Activated T-cell treated with anti-CD3 and anti-CD28 coated beads for 24 hours (primary cell): ENCODE measurements around the gene CELF4.

Source experiments
- DNase-seq: peaks from one replicate; pipeline ENCODE4 v3.0.0-alpha.2; 2020; ENCODE audit warnings: low read depth

Gene CELF4

DNA sequence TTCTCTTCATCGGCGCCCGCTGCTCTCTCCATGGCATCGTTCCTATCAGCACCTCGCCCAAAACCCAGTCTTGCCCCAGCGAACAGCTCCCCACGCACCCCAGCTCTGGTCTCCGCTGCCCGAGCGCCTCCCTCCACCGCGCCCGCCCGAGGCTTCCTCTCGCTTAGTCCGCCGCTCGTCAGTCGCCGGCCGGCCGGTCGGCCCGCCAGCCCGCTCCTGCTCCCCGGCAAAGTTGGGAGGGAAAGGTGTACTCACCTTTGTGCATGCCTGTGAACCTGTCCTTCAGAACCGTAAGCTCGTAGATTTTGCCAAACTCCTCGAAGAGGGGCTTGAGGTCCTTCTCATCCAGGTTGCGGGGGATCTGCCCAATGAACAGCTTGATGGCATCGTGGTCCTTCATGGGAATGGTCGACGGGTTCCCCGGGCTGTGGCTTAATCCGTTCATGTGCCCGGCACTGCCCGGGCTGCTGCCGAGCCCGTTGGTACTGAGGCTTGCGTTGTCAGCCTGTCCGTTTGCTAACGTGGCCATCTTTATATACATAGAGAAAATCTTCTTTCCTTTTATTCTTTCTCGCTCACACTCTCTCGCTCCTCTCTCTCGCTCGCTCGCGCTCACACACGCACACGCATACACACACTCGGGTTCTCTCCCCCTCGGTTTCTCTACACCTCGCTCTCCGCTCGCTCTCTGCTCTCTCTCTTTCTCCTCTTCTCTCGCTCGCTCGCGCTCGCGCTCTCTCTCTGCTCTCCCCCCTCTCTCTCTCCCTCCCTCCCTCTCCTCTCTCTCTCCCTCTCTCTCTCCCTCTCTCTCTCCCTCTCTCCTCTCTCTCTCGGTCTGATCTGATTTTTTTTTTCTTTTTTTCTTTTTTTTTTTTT lies at the start of gene CELF4:
Gene CELF4, minus strand, starts transcription at position 698 of the 876 bp plus-strand sequence.
- no peak for DNase-seq

GRCh38 chr18:37613253-37613565 lies 47.6 kb upstream of the CELF4 start:
- DNase-seq = no peak

DNA sequence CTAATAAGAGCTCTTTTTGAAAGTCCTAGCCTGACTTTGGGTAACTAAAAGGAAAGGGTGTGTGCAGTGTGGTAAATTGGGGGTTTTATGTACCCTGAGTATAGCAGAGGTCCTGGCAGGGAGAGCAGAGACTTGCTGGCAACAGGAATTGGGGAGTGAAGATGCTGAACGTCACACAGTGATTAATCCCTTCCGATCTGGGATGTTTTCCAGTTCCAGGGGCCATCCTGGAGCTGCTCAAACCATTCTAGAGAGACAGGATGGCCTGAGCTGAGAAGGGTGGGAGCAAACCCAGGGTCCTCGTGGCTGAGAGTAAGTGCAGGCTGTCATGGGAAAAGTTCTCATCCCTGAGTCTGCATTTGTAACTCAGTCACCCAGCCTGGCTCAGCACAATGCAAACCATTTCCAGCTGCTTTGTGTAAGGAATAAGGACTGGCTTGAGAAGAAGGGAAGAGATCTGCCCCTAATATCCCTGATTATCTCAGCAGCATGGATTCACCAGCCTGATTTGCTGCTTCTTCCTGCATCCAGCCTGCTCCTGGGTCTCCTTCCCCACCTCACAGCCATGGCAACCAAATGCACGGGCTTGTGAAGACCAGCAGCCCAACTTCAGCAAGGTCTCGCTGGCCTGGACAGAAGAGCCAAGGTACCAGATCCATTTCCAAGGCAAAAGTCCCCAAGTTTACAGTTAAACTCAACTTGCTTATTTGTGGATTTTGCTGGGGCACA lies 47.1 kb upstream of the CELF4 start:
- DNase-seq = no peak

DNA sequence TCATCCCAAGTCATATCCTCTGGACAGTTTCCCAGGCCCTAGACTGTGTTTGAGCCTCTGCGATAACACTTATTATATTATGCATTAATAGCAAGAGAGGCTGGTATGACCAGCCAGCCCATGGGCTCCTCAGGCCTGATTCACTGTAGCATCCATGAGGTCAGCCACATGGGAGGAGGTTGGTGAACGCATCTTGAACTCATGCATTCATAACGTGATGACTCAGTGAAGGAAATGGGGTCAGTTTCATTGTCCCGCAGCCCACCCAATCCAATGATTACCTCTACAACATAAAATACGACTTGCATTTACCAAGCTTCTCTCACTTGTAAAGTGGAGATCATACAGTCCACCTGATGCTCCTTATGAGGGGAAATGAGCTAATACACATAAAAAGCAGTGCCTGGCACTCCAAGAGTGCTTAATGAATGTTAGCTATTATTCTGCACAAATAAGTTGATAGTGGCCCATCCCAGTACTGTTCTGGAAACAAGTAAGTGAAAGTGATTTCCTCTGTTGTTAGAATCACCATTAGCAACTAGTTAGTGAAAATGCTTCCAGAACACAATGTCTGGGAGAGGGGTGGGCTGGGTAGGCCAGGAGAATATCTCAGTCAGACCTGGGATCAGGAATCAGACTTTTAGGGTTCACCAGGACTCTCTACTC lies 46.1 kb upstream of the CELF4 start:
- DNase-seq = no peak

DNA sequence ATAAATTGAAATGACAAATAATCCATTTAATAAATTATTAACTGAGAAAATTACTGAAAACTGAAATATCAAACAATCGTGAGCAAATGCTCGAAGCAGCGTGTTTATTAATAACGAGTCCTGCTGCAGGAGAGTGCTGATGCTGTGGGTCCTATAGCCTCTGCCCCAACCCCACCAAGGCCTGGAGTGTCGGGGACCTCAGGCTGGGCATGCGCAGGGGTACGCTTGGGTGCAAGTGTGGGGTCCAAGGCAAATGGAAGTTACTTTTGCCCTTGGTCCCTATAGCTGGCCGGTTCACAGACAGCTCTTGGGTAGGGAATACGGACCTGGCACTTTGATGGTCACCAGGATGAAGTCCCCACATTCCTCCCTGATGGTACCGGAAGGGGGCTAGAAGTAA lies 43.3 kb upstream of the CELF4 start:
- no peak for DNase-seq

GRCh38 chr18:37607281-37607680 lies 41.7 kb upstream of the CELF4 start:
- no peak for DNase-seq

DNA sequence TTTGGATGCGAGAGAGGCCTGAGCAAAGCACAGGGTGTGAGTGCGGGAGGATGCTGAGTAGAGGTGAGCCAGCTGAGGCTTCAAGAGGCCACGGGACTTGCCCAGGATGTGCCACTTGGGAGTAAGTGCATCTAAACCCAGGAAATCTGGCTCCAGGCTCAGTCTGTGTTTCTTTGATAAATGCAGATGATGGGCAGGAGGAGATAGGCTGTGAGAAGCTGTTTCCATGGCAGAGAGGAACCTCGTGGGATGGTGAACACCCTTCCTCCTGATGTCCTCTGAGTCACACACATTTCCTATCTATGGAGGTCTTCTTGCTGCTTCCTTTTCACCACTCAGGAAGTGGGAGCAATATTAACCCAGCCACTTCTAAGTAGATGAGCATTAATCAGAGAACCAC lies 38.4 kb upstream of the CELF4 start:
- DNase-seq = no peak

DNA sequence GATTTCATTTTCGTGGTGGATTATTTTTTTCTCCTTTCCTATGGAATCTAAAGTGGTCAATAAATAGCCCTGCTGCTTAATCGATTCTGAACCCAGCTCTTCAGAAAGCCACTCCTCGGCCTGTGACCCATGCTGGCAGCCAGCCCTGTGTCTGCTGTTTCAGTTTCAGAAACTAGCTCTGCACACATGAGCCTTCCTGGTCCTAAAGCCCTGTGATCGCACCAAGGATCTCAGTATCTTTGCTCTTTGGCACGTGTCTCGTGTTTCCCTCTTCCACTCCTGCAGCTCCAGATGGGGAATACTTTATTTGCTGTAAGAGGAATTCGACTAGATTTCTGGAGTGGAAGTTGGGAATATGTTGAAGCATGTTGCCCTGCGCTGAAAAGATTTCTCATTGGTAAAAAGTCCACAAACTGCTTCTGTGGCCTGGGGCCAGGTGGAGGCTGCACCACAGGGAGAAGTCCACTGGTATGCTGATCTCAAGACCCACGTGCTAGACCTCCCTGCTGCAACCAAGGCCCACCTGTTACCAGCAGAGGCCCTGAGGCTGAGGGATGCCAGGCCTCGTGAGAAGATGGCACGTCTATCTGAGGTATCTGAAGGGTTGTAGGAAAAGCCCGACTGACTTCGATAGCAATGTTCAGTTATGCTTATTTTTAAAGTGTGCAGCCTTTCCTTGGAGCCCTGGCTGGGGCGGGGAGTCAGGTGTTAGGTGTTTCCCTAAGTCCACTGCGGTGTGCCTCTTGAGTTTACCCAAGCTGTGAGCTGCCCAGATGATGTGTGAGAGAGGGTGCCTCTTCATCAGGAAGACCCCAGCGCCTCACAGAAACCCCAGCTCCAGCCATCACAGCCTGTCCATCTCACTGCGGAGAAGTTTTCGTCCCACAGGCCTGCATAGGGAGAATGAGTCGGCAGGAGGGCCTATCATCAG lies 33.6 kb upstream of the CELF4 start:
- no peak for DNase-seq

GRCh38 chr18:37598396-37598795 lies 32.8 kb upstream of the CELF4 start:
- DNase-seq = no peak

DNA sequence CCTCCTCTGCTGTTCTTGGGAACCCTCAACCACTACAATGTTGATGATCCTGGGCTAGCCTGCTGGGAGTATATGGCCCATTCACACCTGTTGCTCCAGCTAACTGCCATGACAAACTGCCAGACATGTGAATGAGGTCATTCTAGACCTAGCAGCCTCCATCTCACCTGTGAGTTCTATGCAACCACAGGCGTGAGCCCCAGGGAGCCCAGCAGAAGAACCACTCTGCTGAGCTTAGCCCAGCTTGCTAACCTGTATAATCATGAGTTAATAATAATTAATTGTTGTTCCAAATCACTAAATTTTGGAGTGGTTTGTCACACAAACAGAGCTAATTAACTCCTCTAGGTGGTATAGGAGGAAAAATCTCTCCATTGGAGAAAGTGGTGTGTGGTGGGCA lies 24.7 kb upstream of the CELF4 start:
- no peak for DNase-seq

GRCh38 chr18:37588289-37588688 lies 22.7 kb upstream of the CELF4 start:
- DNase-seq = no peak

- DNase-seq = no peak
Observed at GRCh38 chr18:37586656-37587225, 21.1 kb upstream of the CELF4 start.

- no peak for DNase-seq
Observed at GRCh38 chr18:37584952-37585695, 19.5 kb upstream of the CELF4 start.

DNA sequence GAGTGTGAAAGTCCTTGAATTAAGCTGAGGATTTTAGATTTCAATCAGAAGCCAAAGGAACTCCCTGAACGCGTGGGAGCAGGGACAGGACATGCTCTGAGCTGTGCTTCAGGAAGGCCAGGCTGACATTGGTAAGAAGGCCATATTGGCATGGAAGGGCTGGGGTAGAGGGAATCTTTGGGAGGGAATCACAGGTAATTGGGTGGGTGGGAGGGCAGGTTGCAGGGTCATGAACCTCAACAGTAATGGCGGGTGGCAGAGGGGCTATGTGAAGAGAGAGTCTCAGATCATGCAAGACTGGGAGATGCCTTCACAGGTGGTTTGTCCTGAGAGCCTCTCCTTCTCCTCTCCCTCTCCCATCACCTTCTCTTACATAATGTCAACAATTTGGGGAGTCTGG lies 18.6 kb upstream of the CELF4 start:
- no peak for DNase-seq

- DNase-seq = no peak
Observed at GRCh38 chr18:37582261-37582660, 16.7 kb upstream of the CELF4 start.

DNA sequence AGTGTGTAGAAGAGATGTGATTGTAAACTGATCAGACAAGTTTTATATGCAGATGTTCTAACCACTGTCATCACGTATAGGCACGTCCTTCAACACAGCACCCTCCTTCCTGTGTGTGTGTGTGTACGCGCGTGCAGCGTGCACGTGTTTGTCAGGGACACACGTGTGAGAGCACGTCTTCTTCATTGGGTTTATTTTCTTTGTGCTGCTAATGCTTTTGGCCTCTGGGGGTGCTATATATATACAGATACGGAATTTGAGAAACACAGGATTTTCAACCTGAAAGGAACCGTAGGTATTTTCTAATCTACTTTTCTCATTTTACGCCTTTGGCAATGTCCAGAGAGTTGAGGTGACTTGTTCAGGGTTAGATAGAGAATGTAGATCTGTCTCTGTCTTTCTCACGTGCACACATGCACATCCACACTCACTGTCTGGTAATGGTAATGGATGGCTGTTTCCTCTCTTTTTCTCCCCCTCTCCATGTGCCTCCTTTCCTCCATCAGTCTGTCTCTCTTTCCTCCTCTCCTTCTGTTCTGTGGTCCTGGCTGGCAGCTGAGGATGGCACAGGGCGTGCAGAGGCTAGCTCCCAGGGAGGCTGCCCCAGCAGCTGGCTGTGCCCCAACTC lies 13.4 kb upstream of the CELF4 start:
- no peak for DNase-seq

GRCh38 chr18:37578182-37578678 lies 12.6 kb upstream of the CELF4 start:
- no peak for DNase-seq

DNA sequence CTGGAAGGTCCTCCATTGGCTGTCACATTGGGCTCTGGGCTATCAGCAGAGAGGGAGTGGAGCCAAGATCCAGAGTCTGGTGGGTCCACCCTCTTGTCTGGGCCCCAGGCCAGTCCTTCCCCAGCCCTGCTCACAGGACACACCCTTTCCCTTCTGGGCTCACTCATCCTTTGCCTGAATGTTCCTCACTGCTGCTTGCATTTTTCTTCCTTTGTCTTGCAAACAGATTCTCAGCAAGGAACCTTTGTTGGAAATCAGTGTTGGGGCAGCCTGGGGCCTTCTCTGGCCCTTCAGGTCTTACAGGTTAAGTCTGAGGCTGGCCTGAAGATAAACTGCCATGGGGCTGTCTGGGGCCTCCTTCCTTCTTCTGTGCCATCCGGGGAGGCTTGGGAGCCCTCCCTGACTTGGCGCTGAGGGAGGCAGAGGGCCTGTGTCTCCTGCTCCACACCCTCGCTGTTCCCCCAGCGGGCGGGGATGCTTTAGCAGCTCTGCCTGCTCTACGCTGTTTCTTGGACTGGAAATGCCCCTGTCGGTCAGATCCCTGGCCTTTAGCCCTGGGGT lies 11.5 kb upstream of the CELF4 start:
- no peak for DNase-seq

GRCh38 chr18:37575646-37576045 lies 10.0 kb upstream of the CELF4 start:
- DNase-seq = no peak

DNA sequence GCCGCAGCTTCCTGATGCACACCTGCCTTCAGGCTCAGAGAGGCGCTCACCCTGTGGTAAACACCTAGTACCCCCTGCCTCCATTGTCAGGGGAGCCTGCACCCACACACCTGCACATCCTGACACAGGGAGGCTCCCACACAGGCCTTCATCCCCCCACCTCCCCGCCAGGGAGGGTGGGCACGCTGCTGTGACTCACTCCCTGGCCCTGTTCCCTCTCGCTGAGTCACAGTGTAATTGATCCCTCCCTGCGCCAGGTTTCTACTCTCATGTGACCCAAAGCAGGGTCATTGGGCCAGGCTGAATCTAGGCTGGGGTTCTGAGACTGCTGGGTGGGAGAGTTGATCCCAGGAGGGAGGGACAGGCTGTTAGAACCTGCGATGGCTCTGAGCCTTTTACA lies 8.5 kb upstream of the CELF4 start:
- no peak for DNase-seq
